IMR-90 (cell line): Measurements from ENCODE around the gene RHBDF2. TPM values are rescaled to one million over a fixed set of nuclear protein-coding genes. Genes with fewer than 3 reads are reported as not detected.

Experiments used
- ATAC-seq: fragments of 200-7000 bp; cut with Tn5 transposase; 2 replicates; pipeline ENCODE4 v1.9.1; 2020; ENCODE audit warnings: low read depth, mild to moderate bottlenecking, moderate library complexity
- BruUV-seq: library from RNA; stranded (reverse); fragments of 400-500 nt; replicated peaks from 2 replicates; lab custom pipeline; 2021; lab: Mats Ljungman, UMichigan
- CTCF ChIA-PET: fragments of 300-600 bp; formaldehyde crosslinking; extraction: SDS; loops from one replicate; lab custom pipeline; 2021; ENCODE audit warnings: antibody characterized with exemption; lab: Yijun Ruan, JAX
- POLR2A ChIA-PET: fragments of 300-600 bp; sonication (Branson Sonifier 250); formaldehyde crosslinking; loops from one replicate; lab custom pipeline; 2022; ENCODE audit warnings: antibody characterized with exemption; ENCODE audit not compliant: unreplicated experiment; lab: Charles Lee
- DNase-seq: peaks from one replicate; pipeline ENCODE4 v3.0.0; 2013
- H2AFZ ChIP-seq: replicated peaks from 2 replicates; pipeline ENCODE3; 2013; ENCODE audit warnings: low read length, mild to moderate bottlenecking; ENCODE audit not compliant: poor library complexity
- H2AK5ac ChIP-seq: 2 replicates; pipeline ENCODE4 v1.6.1; 2013; ENCODE audit warnings: low read depth, low read length, inconsistent platforms
- H2AK9ac ChIP-seq: replicated peaks from 2 replicates; pipeline ENCODE3; 2013; ENCODE audit warnings: mild to moderate bottlenecking, low read depth, low read length, moderate library complexity; ENCODE audit not compliant: poor library complexity
- H2BK120ac ChIP-seq: 2 replicates; pipeline ENCODE4 v1.6.1; 2013; ENCODE audit warnings: low read depth, low read length, inconsistent platforms
- H2BK15ac ChIP-seq: 3 replicates; pipeline ENCODE4 v1.6.1; 2013; ENCODE audit warnings: low read depth, low read length, inconsistent platforms
- H2BK20ac ChIP-seq: 2 replicates; pipeline ENCODE4 v1.6.1; 2013; ENCODE audit warnings: low read depth, mild to moderate bottlenecking, inconsistent platforms, low read length, moderate library complexity
- H2BK5ac ChIP-seq: 2 replicates; pipeline ENCODE4 v1.6.1; 2013; ENCODE audit warnings: mild to moderate bottlenecking, low read depth, low read length, inconsistent platforms; ENCODE audit not compliant: poor library complexity, severe bottlenecking
- H3K14ac ChIP-seq: replicated peaks from 2 replicates; pipeline ENCODE4 v1.6.1; 2013; ENCODE audit warnings: low read depth, low read length, inconsistent platforms
- H3K18ac ChIP-seq: 2 replicates; pipeline ENCODE4 v1.6.1; 2013; ENCODE audit warnings: low read depth, low read length, control low read depth
- H3K23ac ChIP-seq: 2 replicates; pipeline ENCODE4 v1.6.1; 2013; ENCODE audit warnings: low read depth, low read length, inconsistent platforms
- H3K27ac ChIP-seq: 2 replicates; pipeline ENCODE4 v1.5.1; 2013; ENCODE audit warnings: mild to moderate bottlenecking, control low read depth, low read length; ENCODE audit not compliant: insufficient read depth
- H3K27me3 ChIP-seq: 2 replicates; pipeline ENCODE4 v1.6.1; 2013; ENCODE audit warnings: low read length; ENCODE audit not compliant: control insufficient read depth, insufficient read depth
- H3K36me3 ChIP-seq: 2 replicates; pipeline ENCODE4 v1.6.1; 2013; ENCODE audit warnings: low read length, mixed read lengths; ENCODE audit not compliant: control insufficient read depth, insufficient read depth
- H3K4ac ChIP-seq: 2 replicates; pipeline ENCODE4 v1.6.1; 2013; ENCODE audit warnings: low read depth, low read length, inconsistent platforms
- H3K4me1 ChIP-seq: 2 replicates; pipeline ENCODE4 v1.6.1; 2013; ENCODE audit warnings: low read length, mixed read lengths; ENCODE audit not compliant: control insufficient read depth, insufficient read depth
- H3K4me2 ChIP-seq: 2 replicates; pipeline ENCODE4 v1.6.1; 2013; ENCODE audit warnings: low read depth, mild to moderate bottlenecking, control low read depth, low read length, moderate library complexity
- H3K4me3 ChIP-seq: 2 replicates; pipeline ENCODE4 v1.5.1; 2013; ENCODE audit warnings: low read depth, mild to moderate bottlenecking, control low read depth, low read length, moderate library complexity; ENCODE audit not compliant: insufficient read depth
- H3K56ac ChIP-seq: 2 replicates; pipeline ENCODE4 v1.6.1; 2013; ENCODE audit warnings: low read length, inconsistent platforms; ENCODE audit not compliant: insufficient read depth; ENCODE audit errors: extremely low read depth
- H3K79me1 ChIP-seq, 2 experiments: 2 replicates each; pipeline ENCODE4 v1.6.1; 2013; ENCODE audit warnings: low read length in 2 of 2, inconsistent platforms in 1 of 2, low read depth in 1 of 2
- H3K9ac ChIP-seq: 2 replicates; pipeline ENCODE4 v1.6.1; 2013; ENCODE audit warnings: low read depth, low read length, control low read depth
- H3K9me1 ChIP-seq: 2 replicates; pipeline ENCODE4 v1.6.1; 2013; ENCODE audit warnings: low read length, inconsistent platforms; ENCODE audit not compliant: insufficient read depth
- H3K9me3 ChIP-seq: 2 replicates; pipeline ENCODE4 v1.6.1; 2013; ENCODE audit warnings: low read length; ENCODE audit not compliant: control insufficient read depth, insufficient read depth
- H4K20me1 ChIP-seq: 2 replicates; pipeline ENCODE4 v1.6.1; 2013; ENCODE audit warnings: low read length, inconsistent platforms; ENCODE audit not compliant: insufficient read depth
- H4K5ac ChIP-seq: 2 replicates; pipeline ENCODE4 v1.6.1; 2013; ENCODE audit warnings: mild to moderate bottlenecking, low read depth, low read length, control low read depth
- H4K8ac ChIP-seq, 2 experiments: 2 replicates each; pipeline ENCODE4 v1.6.1; 2013; ENCODE audit warnings: low read depth in 2 of 2, low read length in 2 of 2, control low read depth in 1 of 2, inconsistent platforms in 1 of 2
- H4K91ac ChIP-seq: 2 replicates; pipeline ENCODE4 v1.6.1; 2013; ENCODE audit warnings: low read depth, low read length, inconsistent platforms; ENCODE audit not compliant: insufficient read depth
- MAZ ChIP-seq: IDR thresholded peaks from 2 replicates; pipeline ENCODE4 v1.6.1; 2012; ENCODE audit warnings: low read depth, mild to moderate bottlenecking, low read length, improper control_type of control experiment, moderate library complexity, borderline replicate concordance
- NFE2L2 ChIP-seq: fragments of 150-350 bp; IDR thresholded peaks from 2 replicates; pipeline ENCODE4 v1.6.1; 2016; ENCODE audit warnings: low read depth, mild to moderate bottlenecking, low read length
- POLR2A ChIP-seq: IDR thresholded peaks from 2 replicates; pipeline ENCODE4 v1.6.1; 2012; ENCODE audit warnings: mild to moderate bottlenecking, low read depth, low read length
- WGBS, 2 experiments: methylation state at CpG; one replicate each; pipeline versions ENCODE4 v1.1.5 to v1.1.7; 2013; ENCODE audit warnings: missing lambda C conversion rate in 2 of 2; ENCODE audit not compliant: insufficient read length in 1 of 2; ENCODE audit errors: extremely low coverage in 2 of 2; 5-methylcytosine and 5-hydroxymethylcytosine counted together
- dilution Hi-C: fragments of 300-500 bp; cut with HindIII; formaldehyde crosslinking; loops from one replicate; pipeline ENCODE4 v1.14.3; 2018; ENCODE audit warnings: low sequenced_read_pairs; ENCODE audit not compliant: unreplicated experiment
- in situ Hi-C: fragments of 300-500 bp; cut with MboI; formaldehyde crosslinking; loops from 3 replicates; pipeline ENCODE4 v1.14.3; 2019; ENCODE audit warnings: low sequenced_read_pairs, inconsistent platforms, mixed read lengths
- intact Hi-C: fragments of 100-400 bp; cut with micrococcal nuclease; formaldehyde crosslinking; loops from 2 replicates; pipeline ENCODE4 v1.10.0; 2022
- polyA plus RNA-seq, 3 experiments: library from polyadenylated mRNA; depleted of rRNA; stranded (reverse); fragments of >200 nt; gene quantifications; 2 replicates each; pipeline ENCODE4 v1.2.3, GENCODE V29; 2012; ENCODE audit warnings: low replicate concordance in 1 of 3
- total RNA-seq: library from RNA; depleted of rRNA; stranded (reverse); fragments of >200 nt; gene quantifications from 2 replicates; pipeline ENCODE4 v1.2.3, GENCODE V29; 2012
- TF ChIP-seq, protein P1 (sequence below): fragments of 150-350 bp; IDR thresholded peaks from 2 replicates; pipeline ENCODE4 v1.6.1; 2016; ENCODE audit warnings: low read depth, mild to moderate bottlenecking, low read length, moderate library complexity, borderline replicate concordance
- TF ChIP-seq, protein P2 (sequence below): conservative IDR thresholded peaks from 2 replicates; pipeline ENCODE4 v1.5.1; 2012; ENCODE audit warnings: mild to moderate bottlenecking, low read depth, low read length, improper control_type of control experiment

Gene RHBDF2
- total and polyA plus RNA-seq, 2 of the 4 experiments (the other 2 are of a cell fraction) = 1.3 to 8.3 TPM

DNA sequence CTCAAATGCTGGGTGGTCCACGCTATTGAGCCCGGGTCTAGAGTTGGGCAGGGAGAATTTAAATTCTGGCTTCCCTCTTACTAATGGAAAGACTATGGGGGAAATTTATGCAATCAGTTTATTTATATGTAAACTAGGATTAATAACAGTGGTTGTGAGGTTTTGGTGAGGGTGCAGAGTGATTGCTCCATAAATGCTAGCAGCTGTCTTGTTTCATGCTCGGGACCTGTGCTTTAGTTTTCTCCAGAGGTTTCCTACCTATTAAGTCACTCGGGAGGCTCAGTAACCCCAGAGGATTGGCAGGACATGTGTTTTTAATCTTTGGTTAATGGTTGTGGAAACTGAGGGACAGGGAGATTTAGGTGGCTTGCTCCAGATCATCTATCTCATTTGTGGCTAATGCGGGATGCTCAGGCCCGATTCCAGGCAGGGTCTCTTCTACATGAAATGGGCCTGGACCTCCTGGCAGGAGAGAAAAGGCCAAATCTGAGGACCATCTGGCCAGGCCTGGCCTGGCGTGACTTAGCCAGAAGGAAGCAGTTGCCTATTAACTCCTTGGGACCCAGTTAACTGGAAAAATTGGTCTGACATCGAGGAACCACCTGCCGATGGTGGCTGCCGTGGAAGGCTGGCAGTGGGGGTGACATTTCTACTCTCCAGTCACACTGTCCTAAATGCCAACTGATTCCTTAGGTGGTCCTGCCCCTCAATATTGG lies 40.7 kb upstream of the RHBDF2 start:
- Histone ChIP-seq H2AK5ac (peak overlapping the region; percentile 60; the same call in 1 of the 2 replicates), H3K56ac (no peak overlapping the region), H3K23ac (no peak overlapping the region), H3K14ac (no peak overlapping the region), H2BK15ac (0 out of 3 replicates have a peak overlapping the region, but pooled peaks have one; percentile 43), H3K9me1 (peaks cover 18% of the 10 kb centered on the region), H3K4me2 (no peak overlapping the region), H2BK5ac (no peak overlapping the region), H3K4ac (peak overlapping the region; percentile 28), H4K20me1 (peaks cover 3% of the 10 kb centered on the region; the same call in 1 of the 2 replicates), H2AK9ac (no peak overlapping the region), H3K9ac (no peak overlapping the region), H2BK120ac (peak overlapping the region; percentile 3; the same call in 1 of the 2 replicates), H3K9me3 (no peaks in the 10 kb centered on the region), H3K79me1 (no peaks in the 10 kb centered on the region; a peak in 1 of 4 replicates), H2AFZ (no peak overlapping the region), H3K4me1 (peaks cover 19% of the 10 kb centered on the region), H3K18ac (no peak overlapping the region; the same call in 1 of the 2 replicates), H4K5ac (no peak overlapping the region; the same call in 1 of the 2 replicates), H3K27ac (peak overlapping the region; percentile 29; the same call in 1 of the 2 replicates), H3K27me3 (peaks cover 2% of the 10 kb centered on the region; the same call in 1 of the 2 replicates), H4K91ac (no peak overlapping the region), H3K36me3 (no peaks in the 10 kb centered on the region), H2BK20ac (no peak overlapping the region), H3K4me3 (no peak overlapping the region), H4K8ac (peak overlapping the region in 1 of 2 experiments; percentile 72; a peak in 2 of 4 replicates)
- POLR2A ChIA-PET = no interaction called here
- TF ChIP-seq MAZ (no peak), NFE2L2 (no peak), POLR2A (no peak)
- TF ChIP-seq, protein P1, sequence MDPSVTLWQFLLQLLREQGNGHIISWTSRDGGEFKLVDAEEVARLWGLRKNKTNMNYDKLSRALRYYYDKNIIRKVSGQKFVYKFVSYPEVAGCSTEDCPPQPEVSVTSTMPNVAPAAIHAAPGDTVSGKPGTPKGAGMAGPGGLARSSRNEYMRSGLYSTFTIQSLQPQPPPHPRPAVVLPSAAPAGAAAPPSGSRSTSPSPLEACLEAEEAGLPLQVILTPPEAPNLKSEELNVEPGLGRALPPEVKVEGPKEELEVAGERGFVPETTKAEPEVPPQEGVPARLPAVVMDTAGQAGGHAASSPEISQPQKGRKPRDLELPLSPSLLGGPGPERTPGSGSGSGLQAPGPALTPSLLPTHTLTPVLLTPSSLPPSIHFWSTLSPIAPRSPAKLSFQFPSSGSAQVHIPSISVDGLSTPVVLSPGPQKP = no peak
- TF ChIP-seq, protein P2, sequence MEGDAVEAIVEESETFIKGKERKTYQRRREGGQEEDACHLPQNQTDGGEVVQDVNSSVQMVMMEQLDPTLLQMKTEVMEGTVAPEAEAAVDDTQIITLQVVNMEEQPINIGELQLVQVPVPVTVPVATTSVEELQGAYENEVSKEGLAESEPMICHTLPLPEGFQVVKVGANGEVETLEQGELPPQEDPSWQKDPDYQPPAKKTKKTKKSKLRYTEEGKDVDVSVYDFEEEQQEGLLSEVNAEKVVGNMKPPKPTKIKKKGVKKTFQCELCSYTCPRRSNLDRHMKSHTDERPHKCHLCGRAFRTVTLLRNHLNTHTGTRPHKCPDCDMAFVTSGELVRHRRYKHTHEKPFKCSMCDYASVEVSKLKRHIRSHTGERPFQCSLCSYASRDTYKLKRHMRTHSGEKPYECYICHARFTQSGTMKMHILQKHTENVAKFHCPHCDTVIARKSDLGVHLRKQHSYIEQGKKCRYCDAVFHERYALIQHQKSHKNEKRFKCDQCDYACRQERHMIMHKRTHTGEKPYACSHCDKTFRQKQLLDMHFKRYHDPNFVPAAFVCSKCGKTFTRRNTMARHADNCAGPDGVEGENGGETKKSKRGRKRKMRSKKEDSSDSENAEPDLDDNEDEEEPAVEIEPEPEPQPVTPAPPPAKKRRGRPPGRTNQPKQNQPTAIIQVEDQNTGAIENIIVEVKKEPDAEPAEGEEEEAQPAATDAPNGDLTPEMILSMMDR = no peak
- CTCF ChIA-PET = interaction anchor here (0.9 kb wide), 1 partner anchor 20 kb away, joined by 4 read pairs; no protein-coding TSS in a partner anchor
- DNase-seq = no peak
- BruUV-seq = no TSS peak
- dilution Hi-C loops (no loop called here), intact Hi-C loops (no loop called here), in situ Hi-C loops (no loop called here)
- no peak for ATAC-seq
- 70% methylated on average over 2 of the region's 10 CpGs; no CpG with 5 or more reads in 1 of the 2 experiments for whole genome bisulfite sequencing, 2 experiments
